GM04504 (cell line): Measurements from ENCODE around the gene DCUN1D3.
A peak's percentile ranks its signal among the peaks of the same experiment; 100 is the strongest.

Experiments used
- DNase-seq: peaks from one replicate; pipeline ENCODE4 v3.0.0-alpha.2; 2012; ENCODE audit warnings: low read depth

DCUN1D3 gene

DNA sequence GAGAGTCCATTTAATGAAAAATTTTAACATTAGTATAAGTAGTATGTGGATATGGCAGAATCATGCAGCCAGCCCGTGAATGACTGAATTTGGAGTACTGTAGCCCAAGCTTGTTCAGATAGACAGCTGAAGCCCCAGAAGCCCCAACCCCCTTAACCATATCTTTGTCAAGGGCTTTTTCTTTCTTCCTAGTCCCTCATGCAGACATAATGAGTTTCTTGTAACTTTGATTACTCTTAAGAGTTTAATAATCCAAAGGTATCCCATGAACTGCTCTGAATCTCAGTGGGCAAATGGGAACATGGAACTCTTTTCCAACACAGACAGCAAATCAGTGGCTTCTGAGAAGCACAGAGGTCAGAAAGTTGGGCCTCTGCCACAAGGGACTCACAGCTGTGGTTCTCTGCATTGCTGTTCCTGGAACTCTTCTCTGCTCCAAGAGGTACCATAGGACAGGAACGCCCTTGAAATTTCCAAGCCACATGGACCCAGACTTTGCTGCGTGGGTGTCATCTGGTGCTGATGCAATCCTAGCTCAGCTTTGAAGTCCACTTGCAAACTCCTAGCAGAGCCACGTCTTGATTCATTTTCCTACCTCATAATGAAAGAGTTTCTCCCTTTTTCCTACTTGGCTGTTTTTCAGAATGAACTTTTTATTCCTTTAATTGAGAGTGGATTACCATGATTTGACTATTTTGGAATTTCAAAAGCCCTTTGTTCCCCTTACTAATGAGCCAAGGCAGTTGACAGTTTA, 18.5 kb upstream of the DCUN1D3 start:
- DNase-seq: peak; percentile 70

GRCh38 chr16:20916942-20917341, 16.8 kb upstream of the DCUN1D3 start:
- no peak for DNase-seq

- no peak for DNase-seq
Measured at GRCh38 chr16:20916289-20916688, 16.1 kb upstream of the DCUN1D3 start.

GRCh38 chr16:20911361-20911760, 11.2 kb upstream of the DCUN1D3 start:
- peak; percentile 16 for DNase-seq

GRCh38 chr16:20910781-20911321, 10.7 kb upstream of the DCUN1D3 start:
- DNase-seq: peak; percentile 91

- peak; percentile 76 for DNase-seq
Measured at GRCh38 chr16:20906341-20907255, 6.4 kb upstream of the DCUN1D3 start.

DNA sequence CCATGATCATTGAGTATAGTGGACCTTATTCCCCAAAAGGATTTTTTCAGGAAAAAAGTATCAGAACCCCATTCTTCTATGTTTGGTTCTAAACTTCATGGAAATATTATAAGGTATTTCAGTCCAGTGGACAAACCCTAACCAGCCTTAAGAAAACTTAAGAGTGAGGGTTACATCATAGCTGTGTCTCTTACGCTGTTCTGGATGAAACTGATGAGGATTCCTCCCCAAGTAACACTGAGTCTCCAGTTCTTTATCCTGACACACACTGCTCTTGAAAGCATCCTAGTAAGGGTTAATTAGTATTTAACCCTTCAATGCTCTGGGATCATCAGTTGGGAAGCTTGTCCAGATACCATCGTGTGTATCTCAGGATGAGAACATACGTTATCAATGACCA, 5.4 kb upstream of the DCUN1D3 start:
- no peak for DNase-seq

DNA sequence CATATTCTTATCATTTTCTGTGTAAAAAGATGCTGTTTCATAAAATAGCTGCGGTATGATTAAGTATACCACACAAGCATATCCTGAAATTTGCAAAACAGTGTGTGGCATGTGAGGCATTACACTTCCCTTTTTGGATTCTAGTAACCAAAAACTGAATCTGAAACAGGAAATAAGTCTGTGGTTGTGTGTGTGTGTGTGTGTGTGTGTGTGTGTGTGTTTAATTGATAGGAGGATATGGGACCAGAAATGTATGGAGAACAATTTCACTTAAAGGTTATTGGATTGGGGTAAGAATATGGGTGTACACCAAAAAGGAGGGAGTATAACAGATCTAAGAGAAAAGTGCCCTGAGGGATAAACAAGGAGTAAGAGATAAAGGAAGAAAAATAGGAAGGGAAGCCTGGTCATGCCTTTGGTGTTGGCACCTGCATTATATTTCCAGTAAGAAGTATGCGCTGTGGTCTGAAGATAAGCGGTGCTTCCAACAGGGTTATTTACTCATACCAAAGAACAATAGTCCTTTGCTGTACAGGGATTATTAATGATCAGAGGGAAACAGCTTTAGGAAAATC, 4.4 kb upstream of the DCUN1D3 start:
- DNase-seq: peak; percentile 28

DNA sequence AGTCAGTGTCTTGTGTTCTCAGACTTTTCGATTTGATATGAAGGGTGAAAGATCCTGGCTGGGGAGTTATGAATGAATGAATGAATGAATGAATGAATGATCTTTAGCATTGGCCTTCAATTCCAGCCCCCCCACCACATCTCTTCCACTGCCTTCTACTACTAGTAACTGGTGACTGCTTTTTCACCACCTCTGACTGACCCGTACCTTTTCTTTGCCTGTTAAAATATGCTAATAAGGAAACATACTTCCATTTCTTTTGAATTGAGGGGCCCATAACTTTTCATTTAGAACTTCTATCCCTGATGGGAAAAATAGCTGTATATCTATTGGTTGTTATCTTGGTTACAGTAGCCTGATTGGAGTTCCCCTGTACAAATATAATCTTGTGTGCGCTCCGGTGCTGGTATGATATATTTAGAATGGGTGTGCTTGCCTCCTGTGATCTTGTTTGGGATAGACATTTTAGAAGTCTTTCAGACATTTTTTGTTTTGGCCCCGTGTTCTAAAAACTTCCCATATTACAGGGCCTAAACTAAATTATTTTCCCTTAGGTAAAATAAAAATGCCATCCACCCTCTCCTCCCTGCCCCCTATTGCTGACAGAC, 3.8 kb upstream of the DCUN1D3 start:
- DNase-seq: no peak

DNA sequence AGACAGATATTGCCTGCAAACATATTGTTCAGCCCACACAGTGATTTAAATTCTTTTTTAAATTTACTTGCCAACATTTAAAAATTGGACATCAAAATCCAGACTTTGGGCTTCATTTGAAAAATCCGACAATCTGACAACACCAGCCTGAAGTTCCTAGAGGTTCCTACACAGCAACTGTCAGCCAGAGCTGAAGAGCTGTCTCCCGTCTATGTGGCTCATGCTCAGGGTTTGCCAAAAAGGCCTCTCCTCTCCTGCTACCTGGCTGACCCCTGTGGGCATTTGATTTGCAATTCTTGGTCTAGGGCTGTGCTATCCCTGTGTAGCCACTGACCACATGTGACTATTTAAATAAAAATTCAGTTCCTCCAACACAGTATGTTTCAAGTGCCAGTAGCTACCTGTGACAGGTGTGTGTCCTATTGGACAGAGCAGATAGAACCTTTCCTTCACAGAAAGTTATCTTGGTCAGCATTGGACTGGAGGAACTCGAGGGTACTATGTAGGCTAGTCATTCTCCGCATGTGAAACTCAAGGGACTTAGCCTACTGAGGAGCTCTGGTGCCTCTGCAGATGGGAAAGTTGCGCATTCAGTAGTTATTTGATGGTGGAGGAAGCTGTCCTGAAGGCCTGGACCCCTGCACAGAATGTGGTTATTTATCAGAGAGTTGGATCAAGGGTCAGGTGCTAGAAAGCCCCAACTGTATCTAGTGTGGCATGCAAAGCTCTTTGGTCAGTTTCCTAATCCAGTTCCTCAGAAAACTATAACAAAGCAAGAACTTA, 3.1 kb upstream of the DCUN1D3 start:
- DNase-seq: no peak

- no peak for DNase-seq
Measured at GRCh38 chr16:20902426-20902825, 2.3 kb upstream of the DCUN1D3 start.

GRCh38 chr16:20901436-20902112, 1.4 kb upstream of the DCUN1D3 start:
- DNase-seq: peak; percentile 17

GRCh38 chr16:20901068-20901435, 894 bp upstream of the DCUN1D3 start:
- DNase-seq: no peak

- no peak for DNase-seq
Measured at GRCh38 chr16:20899477-20900298, 470 bp downstream of the DCUN1D3 start.

- peak; percentile 53 for DNase-seq
Measured at GRCh38 chr16:20899071-20899470, 1.1 kb downstream of the DCUN1D3 start.

DNA sequence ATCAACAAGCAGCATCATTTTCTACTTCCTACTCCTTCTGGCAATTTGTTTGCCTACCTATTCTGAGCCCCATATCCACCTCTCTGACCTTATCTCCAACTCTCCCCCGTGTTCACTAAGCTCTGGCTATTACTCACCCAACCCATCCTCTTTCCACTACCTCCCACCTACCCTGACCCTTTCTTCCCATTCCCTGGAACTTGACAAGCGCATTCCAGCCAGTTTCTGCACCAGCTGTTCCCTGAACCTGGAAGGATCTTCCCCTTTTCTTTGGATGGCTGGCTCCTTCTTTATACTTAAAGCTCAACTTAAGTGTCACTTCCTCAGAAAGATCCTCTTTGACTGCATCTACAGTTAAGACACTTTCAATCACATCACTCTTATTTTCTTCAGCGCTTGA, 2.2 kb downstream of the DCUN1D3 start:
- no peak for DNase-seq

- DNase-seq: peak; percentile 13
Measured at GRCh38 chr16:20897253-20897897, 2.8 kb downstream of the DCUN1D3 start.

DNA sequence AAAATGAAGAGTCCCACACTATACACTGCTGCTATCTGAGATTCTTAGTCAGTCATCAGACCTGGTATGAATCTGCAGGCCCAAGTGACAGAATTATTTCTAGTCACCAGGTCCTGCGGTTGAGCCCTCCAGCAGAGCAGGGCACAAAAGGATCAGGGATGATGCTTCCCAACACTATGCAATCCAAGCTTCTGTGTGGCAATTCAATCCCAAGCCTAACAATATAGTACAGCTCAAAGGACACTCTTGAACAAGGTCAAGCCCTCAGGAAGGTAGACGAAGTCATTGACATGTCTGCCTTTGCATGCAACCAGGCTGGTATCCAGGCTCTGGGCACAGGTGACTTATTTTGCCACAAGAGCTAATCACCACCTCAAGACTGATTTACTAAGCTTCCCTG, 5.8 kb downstream of the DCUN1D3 start:
- no peak for DNase-seq

- no peak for DNase-seq
Measured at GRCh38 chr16:20889625-20890275, 10.4 kb downstream of the DCUN1D3 start.
